ENCODE data around the gene MAP4K3. TPM values are rescaled to one million over a fixed set of nuclear protein-coding genes. Genes with fewer than 3 reads are reported as not detected.

Gene MAP4K3
- total RNA-seq, 6 donors from 2014 or later = 29.8 to 83.6 (median 51.1) TPM

GRCh38 chr2:39483534-39483933 is 46.4 kb upstream of the MAP4K3 start:
- H3K4me3 ChIP-seq = no peak overlapping the region
- DNase-seq = no peak
- H3K4me1 ChIP-seq = peaks cover 0 to 20% (median 13%) of the 10 kb centered on the region in 4 donors
- no peak for ATAC-seq (ENCODE audit: low FRiP score in 2 of 2)
- H3K27me3 ChIP-seq = no peaks in the 10 kb centered on the region
- TF ChIP-seq POLR2A (IDR thresholded peaks at IDR 0.05) = no peak
- TF ChIP-seq POLR2AphosphoS5 (IDR thresholded peaks at IDR 0.05) = no peak
- TF ChIP-seq, protein P1, sequence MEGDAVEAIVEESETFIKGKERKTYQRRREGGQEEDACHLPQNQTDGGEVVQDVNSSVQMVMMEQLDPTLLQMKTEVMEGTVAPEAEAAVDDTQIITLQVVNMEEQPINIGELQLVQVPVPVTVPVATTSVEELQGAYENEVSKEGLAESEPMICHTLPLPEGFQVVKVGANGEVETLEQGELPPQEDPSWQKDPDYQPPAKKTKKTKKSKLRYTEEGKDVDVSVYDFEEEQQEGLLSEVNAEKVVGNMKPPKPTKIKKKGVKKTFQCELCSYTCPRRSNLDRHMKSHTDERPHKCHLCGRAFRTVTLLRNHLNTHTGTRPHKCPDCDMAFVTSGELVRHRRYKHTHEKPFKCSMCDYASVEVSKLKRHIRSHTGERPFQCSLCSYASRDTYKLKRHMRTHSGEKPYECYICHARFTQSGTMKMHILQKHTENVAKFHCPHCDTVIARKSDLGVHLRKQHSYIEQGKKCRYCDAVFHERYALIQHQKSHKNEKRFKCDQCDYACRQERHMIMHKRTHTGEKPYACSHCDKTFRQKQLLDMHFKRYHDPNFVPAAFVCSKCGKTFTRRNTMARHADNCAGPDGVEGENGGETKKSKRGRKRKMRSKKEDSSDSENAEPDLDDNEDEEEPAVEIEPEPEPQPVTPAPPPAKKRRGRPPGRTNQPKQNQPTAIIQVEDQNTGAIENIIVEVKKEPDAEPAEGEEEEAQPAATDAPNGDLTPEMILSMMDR (IDR thresholded peaks at IDR 0.05) = no peak
- TF ChIP-seq EP300 (IDR thresholded peaks at IDR 0.05) = no peak
- H3K9me3 ChIP-seq = no peaks in the 10 kb centered on the region
- 27 to 30% methylated on average over 3 of the region's 3 CpGs for WGBS, 2 donors
- H3K36me3 ChIP-seq = no peaks in the 10 kb centered on the region
- no peak overlapping the region for H3K27ac ChIP-seq

DNA sequence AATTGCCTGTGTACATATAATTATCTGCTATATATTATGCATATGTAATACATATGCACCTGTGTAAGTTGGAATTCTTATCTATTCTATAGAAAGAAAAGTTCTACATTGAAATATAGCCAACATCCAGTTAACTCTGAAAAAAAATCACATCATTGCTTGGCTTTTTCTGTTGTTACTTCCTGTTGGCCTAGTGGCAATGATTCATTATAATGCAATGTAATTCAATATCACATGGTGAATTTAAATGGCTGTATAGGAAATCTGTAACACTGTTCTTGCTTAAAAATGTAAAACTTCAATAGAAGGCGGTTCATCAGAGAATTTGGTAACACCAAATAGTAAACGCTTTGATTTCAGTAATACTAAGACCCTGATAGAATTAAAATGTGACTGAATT is 44.5 kb upstream of the MAP4K3 start:
- ATAC-seq (ENCODE audit: low FRiP score in 2 of 2) (no peak), DNase-seq (no peak)
- H3K27ac ChIP-seq = no peak overlapping the region

DNA sequence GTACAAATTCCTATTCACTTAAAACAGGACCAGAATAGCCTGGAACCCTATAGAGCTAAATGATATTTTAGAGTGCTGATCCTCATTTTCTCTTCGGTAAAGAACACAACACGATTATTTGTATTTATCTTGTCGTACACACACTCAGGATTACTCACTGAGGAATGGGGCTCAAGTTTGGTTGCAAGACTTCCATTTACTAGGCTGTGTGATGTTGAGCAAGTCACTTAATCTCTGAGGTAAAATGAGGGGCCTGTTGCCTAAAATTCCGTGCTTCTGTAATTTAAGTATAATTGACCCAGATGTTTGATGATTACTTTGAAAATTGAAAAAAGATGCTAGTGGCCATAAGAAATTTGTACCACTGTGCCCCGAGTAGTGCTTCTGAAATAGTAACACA is 42.6 kb upstream of the MAP4K3 start:
- Histone ChIP-seq H3K36me3 (peaks cover 0 to 4% (median 0%) of the 10 kb centered on the region in 4 donors), H3K27me3 (no peaks in the 10 kb centered on the region), H3K4me3 (no peak overlapping the region), H3K4me1 (peaks cover 0 to 12% (median 5%) of the 10 kb centered on the region in 4 donors), H3K27ac (no peak overlapping the region), H3K9me3 (no peaks in the 10 kb centered on the region)
- 91 to 95% methylated on average over 5 of the region's 5 CpGs for WGBS, 2 donors
- DNase-seq (no peak), ATAC-seq (ENCODE audit: low FRiP score in 2 of 2) (no peak)
- TF ChIP-seq, protein P1 (IDR thresholded peaks at IDR 0.05) = no peak
- TF ChIP-seq POLR2AphosphoS5 (IDR thresholded peaks at IDR 0.05) = no peak
- TF ChIP-seq POLR2A (IDR thresholded peaks at IDR 0.05) = no peak
- TF ChIP-seq EP300 (IDR thresholded peaks at IDR 0.05) = no peak

More for the DNA sequence above, 44.5 kb upstream of the MAP4K3 start:
- Histone ChIP-seq H3K27me3 (no peaks in the 10 kb centered on the region), H3K4me3 (no peak overlapping the region), H3K9me3 (no peaks in the 10 kb centered on the region), H3K4me1 (peaks cover 0 to 12% (median 5%) of the 10 kb centered on the region in 4 donors), H3K36me3 (peaks cover 0 to 4% (median 0%) of the 10 kb centered on the region in 4 donors)
- TF ChIP-seq, protein P1 (IDR thresholded peaks at IDR 0.05) = no peak
- TF ChIP-seq EP300 (IDR thresholded peaks at IDR 0.05) (no peak), POLR2AphosphoS5 (IDR thresholded peaks at IDR 0.05) (no peak), POLR2A (IDR thresholded peaks at IDR 0.05) (no peak)
- 84% methylated on average over 2 of the region's 2 CpGs for WGBS, 2 donors

GRCh38 chr2:39479053-39479670 is 42.1 kb upstream of the MAP4K3 start:
- Histone ChIP-seq H3K9me3 (no peaks in the 10 kb centered on the region), H3K27me3 (no peaks in the 10 kb centered on the region), H3K36me3 (peaks cover 0 to 4% (median 0%) of the 10 kb centered on the region in 4 donors), H3K4me3 (no peak overlapping the region), H3K27ac (no peak overlapping the region), H3K4me1 (peaks cover 0 to 9% (median 4%) of the 10 kb centered on the region in 4 donors)
- DNase-seq (no peak), ATAC-seq (ENCODE audit: low FRiP score in 2 of 2) (no peak)
- TF ChIP-seq, protein P1 (IDR thresholded peaks at IDR 0.05) = no peak
- no peak for TF ChIP-seq EP300 (IDR thresholded peaks at IDR 0.05)
- no peak for TF ChIP-seq POLR2AphosphoS5 (IDR thresholded peaks at IDR 0.05)
- TF ChIP-seq POLR2A (IDR thresholded peaks at IDR 0.05) = no peak

DNA sequence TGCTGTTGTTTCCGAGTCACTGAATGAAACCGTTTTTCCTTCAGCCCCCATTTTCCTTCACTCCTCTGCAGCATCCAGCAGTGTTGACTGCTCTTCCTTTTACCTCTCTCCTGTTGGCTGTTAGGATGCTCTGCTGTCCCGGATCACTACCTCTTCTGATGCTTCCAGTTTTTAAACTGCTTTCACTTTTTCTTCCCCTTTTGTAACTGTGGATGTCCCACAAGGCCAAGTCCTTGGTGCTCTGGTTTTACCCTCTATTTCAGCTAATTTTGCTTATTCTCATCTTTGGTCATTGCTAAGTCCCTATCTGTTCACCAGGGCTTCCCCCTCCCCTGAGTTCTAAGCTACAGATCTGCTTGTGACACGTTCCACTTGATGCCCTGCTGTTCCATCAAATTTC is 39.4 kb upstream of the MAP4K3 start:
- no peaks in the 10 kb centered on the region for H3K9me3 ChIP-seq
- TF ChIP-seq EP300 (IDR thresholded peaks at IDR 0.05) = no peak
- no peak for TF ChIP-seq POLR2A (IDR thresholded peaks at IDR 0.05)
- TF ChIP-seq POLR2AphosphoS5 (IDR thresholded peaks at IDR 0.05) = no peak
- TF ChIP-seq, protein P1 (IDR thresholded peaks at IDR 0.05) = no peak
- ATAC-seq (ENCODE audit: low FRiP score in 2 of 2) (peak in 1 of 2 donors; percentile 56), DNase-seq (no peak)
- WGBS, 2 donors = 75 to 83% methylated on average over 4 of the region's 4 CpGs
- H3K4me3 ChIP-seq = no peak overlapping the region
- H3K4me1 ChIP-seq = peaks cover 0 to 2% (median under 1%) of the 10 kb centered on the region in 4 donors
- peaks cover 0 to 4% (median 0%) of the 10 kb centered on the region in 4 donors for H3K36me3 ChIP-seq
- H3K27me3 ChIP-seq = no peaks in the 10 kb centered on the region
- H3K27ac ChIP-seq = no peak overlapping the region

Measured in upper lobe of left lung (tissue), 6 donors.